Glutamatergic neuron (in vitro differentiated cells): ENCODE results near the gene PLCL2. TPM values are rescaled to one million over a fixed set of nuclear protein-coding genes. Genes with fewer than 3 reads are reported as not detected.

Source experiments
- DNase-seq: peaks from one replicate; pipeline ENCODE4 v3.0.0; 2022
- H3K27ac Mint-ChIP-seq: one replicate; pipeline ENCODE4 v1.8.0; 2020; ENCODE audit warnings: mild to moderate bottlenecking, mixed read lengths, inconsistent platforms; ENCODE audit not compliant: unreplicated experiment
- H3K27me3 Mint-ChIP-seq: one replicate; pipeline ENCODE4 v1.8.0; 2020; ENCODE audit warnings: mild to moderate bottlenecking, moderate library complexity, mixed read lengths, inconsistent platforms; ENCODE audit not compliant: unreplicated experiment
- H3K36me3 Mint-ChIP-seq: one replicate; pipeline ENCODE4 v1.8.0; 2020; ENCODE audit warnings: mild to moderate bottlenecking, mixed read lengths, inconsistent platforms; ENCODE audit not compliant: unreplicated experiment
- H3K4me1 Mint-ChIP-seq: one replicate; pipeline ENCODE4 v1.8.0; 2020; ENCODE audit warnings: mild to moderate bottlenecking, low read depth, mixed read lengths, inconsistent platforms; ENCODE audit not compliant: unreplicated experiment
- H3K4me3 Mint-ChIP-seq: one replicate; pipeline ENCODE4 v1.8.0; 2020; ENCODE audit warnings: mild to moderate bottlenecking, mixed read lengths, inconsistent platforms; ENCODE audit not compliant: unreplicated experiment
- H3K9me3 Mint-ChIP-seq: one replicate; pipeline ENCODE4 v1.8.0; 2020; ENCODE audit warnings: mild to moderate bottlenecking, moderate library complexity, mixed read lengths, inconsistent platforms; ENCODE audit not compliant: unreplicated experiment
- CTCF ChIP-seq: fragments of 200-600 bp; sonication (generic); IDR thresholded peaks from one replicate; pipeline ENCODE4 v1.5.0; 2021; ENCODE audit not compliant: partially characterized antibody, unreplicated experiment
- total RNA-seq: library from RNA; stranded (reverse); fragmentation: NEBNext Ultra II Directional; extraction: Animal tissue kit (Norgen Biotek cat#: 25700); gene quantifications from one replicate; pipeline ENCODE4 v1.2.1, GENCODE V29; 2021; ENCODE audit not compliant: unreplicated experiment

PLCL2 gene
- total RNA-seq, 1 donor from 2014 or later: 71.1 TPM

GRCh38 chr3:16910207-16910606 lies 25.5 kb downstream of the PLCL2 start:
- peak overlapping the region; percentile 41 for H3K27ac Mint-ChIP-seq
- no peak for TF ChIP-seq CTCF
- H3K27me3 Mint-ChIP-seq: no peaks in the 10 kb centered on the region
- peaks cover 2% of the 10 kb centered on the region for H3K9me3 Mint-ChIP-seq
- H3K4me3 Mint-ChIP-seq: peak overlapping the region; percentile 22
- DNase-seq: no peak
- peaks cover 39% of the 10 kb centered on the region for H3K4me1 Mint-ChIP-seq
- no peaks in the 10 kb centered on the region for H3K36me3 Mint-ChIP-seq

DNA sequence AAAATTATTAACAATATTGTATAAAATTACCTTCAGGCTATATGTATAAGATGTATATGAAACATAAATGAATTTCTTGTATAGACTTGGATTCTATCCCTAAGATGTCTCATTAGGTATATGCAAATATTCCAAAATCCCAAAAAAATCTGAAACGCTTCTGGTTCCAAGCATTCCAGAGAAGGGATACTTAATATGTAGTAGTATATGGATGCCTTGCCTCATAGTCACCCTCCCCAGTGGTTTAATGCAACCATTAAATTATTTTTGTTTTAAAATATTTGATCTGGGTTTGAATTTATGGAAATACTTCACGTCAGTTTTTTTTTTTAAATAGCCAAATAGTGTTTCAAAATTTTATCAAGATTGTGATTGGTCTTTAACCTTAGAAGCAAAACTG lies 27.2 kb downstream of the PLCL2 start:
- Mint-ChIP-seq H3K27ac (no peak overlapping the region), H3K9me3 (peaks cover 2% of the 10 kb centered on the region), H3K4me1 (peaks cover 45% of the 10 kb centered on the region), H3K27me3 (no peaks in the 10 kb centered on the region), H3K4me3 (no peak overlapping the region), H3K36me3 (no peaks in the 10 kb centered on the region)
- no peak for DNase-seq
- TF ChIP-seq CTCF: no peak

DNA sequence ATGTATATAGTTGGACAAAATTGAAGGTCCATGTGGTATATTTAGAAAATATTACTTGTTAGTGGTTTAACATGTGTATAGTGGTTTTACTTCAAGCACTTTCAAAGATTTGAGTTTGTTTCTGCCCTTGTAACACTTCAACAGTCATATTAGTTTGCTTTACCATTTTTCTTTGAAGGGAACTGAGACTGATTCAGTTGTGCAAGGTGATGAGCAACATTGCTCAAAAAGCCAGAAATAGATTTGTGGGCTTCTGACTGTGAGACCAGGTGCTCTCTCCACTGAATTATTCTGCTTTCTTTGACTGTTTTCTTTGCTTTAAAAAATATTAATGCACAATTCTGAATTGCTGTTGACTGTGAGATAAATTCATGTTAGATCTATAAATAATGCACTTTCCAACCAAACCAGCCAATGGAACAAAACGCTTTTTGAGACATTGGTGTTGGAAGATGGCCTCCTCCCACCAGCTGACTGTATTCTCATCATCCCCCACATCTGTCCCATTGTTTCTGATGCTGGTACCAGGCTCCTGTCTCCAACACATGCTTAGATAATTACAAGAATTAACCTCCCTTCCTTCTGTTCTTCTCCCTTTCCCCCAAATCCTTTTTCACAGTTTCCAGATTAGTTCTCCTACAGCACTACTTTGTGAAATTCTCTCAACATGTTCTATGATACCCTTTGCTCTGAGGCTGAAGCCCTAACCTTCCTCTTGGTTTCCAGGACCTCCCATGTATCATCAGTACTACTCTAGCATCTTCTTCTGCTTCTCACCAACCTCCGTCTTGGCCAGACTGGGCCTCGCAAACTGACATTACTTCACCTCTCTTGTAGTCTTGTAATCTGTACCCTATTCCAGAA lies 27.9 kb downstream of the PLCL2 start:
- TF ChIP-seq CTCF: no peak

GRCh38 chr3:16913264-16913580 lies 28.5 kb downstream of the PLCL2 start:
- Mint-ChIP-seq H3K4me1 (peaks cover 50% of the 10 kb centered on the region), H3K4me3 (peak overlapping the region; percentile 30), H3K27me3 (no peaks in the 10 kb centered on the region), H3K36me3 (no peaks in the 10 kb centered on the region), H3K9me3 (peaks cover 2% of the 10 kb centered on the region), H3K27ac (peak overlapping the region; percentile 71)
- TF ChIP-seq CTCF: no peak
- DNase-seq: no peak

More for the DNA sequence above, 27.9 kb downstream of the PLCL2 start:
- Mint-ChIP-seq H3K4me3 (peak overlapping the region; percentile 30), H3K36me3 (no peaks in the 10 kb centered on the region), H3K27ac (peak overlapping the region; percentile 71), H3K4me1 (peaks cover 49% of the 10 kb centered on the region), H3K9me3 (peaks cover 2% of the 10 kb centered on the region), H3K27me3 (no peaks in the 10 kb centered on the region)
- DNase-seq: no peak

DNA sequence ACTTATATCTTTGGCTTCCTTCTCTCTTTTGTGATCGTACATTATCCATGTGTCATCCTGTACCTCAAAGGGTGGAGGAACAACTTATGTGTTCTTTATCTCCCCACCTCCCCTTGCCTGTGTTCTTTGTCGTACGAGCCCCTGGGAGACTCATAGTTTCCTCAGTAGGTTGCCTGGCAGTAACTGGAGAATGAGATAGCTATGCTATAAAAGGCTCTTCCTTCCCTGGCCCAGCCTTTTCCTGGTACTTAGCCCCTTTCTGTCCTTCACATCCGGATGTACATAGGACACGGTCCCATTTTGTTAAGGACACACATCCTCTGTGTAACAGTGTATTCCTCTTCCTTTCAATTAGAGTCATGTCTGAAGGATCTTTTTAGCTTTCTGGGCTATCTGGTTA lies 32.1 kb downstream of the PLCL2 start:
- H3K9me3 Mint-ChIP-seq: peaks cover 2% of the 10 kb centered on the region
- no peaks in the 10 kb centered on the region for H3K27me3 Mint-ChIP-seq
- peaks cover 36% of the 10 kb centered on the region for H3K4me1 Mint-ChIP-seq
- H3K36me3 Mint-ChIP-seq: no peaks in the 10 kb centered on the region
- peak overlapping the region; percentile 16 for H3K27ac Mint-ChIP-seq
- H3K4me3 Mint-ChIP-seq: peak overlapping the region; percentile 9
- TF ChIP-seq CTCF: no peak
- no peak for DNase-seq
